Measurements from ENCODE around the gene NCAM2. TPM values are rescaled to one million over a fixed set of nuclear protein-coding genes. Genes with fewer than 3 reads are reported as not detected.
A peak's percentile ranks its signal among the peaks of the same experiment; 100 is the strongest.

Gene NCAM2
- total RNA-seq (ENCODE audit: low replicate concordance): 5.3 and 22.6 TPM in 2 replicates
- long read RNA-seq, partial matches to known transcripts: 1 of 1 reads
- long read RNA-seq, other reads (novel, unspliced or antisense): 0 of 1 reads

- Mint-ChIP-seq H3K36me3 (no peaks in the 10 kb centered on the region), H3K4me1 (ENCODE audit: unreplicated experiment) (peaks cover 4% of the 10 kb centered on the region), H3K27me3 (peaks cover 49% of the 10 kb centered on the region), H3K4me3 (peak within 1 kb of the TSS; percentile 90), H3K27ac (peak within 1 kb of the TSS; percentile 83), H3K9me3 (no peaks in the 10 kb centered on the region)
- peak; percentile 83 for DNase-seq (ENCODE audit: extremely low spot score, unreplicated experiment)
- peak; percentile 12 for TF ChIP-seq CTCF (conservative IDR thresholded peaks at IDR 0.05)
These were observed at the start of gene NCAM2 for GRCh38 chr21:20997636-20998455. TSS of gene NCAM2 (plus strand) at chr21:20998409.

- TF ChIP-seq CTCF (conservative IDR thresholded peaks at IDR 0.05): no peak
- Mint-ChIP-seq H3K27ac (no peak overlapping the region), H3K9me3 (no peaks in the 10 kb centered on the region), H3K27me3 (no peaks in the 10 kb centered on the region), H3K4me3 (no peak overlapping the region), H3K4me1 (ENCODE audit: unreplicated experiment) (peaks cover 12% of the 10 kb centered on the region), H3K36me3 (no peaks in the 10 kb centered on the region)
- no peak for DNase-seq (ENCODE audit: extremely low spot score, unreplicated experiment)
These were observed 48.3 kb upstream of the NCAM2 start for GRCh38 chr21:20949884-20950283.

GRCh38 chr21:20965816-20966215, 32.4 kb upstream of the NCAM2 start:
- no peak for TF ChIP-seq CTCF (conservative IDR thresholded peaks at IDR 0.05)
- no peak overlapping the region for H3K27ac Mint-ChIP-seq
- H3K4me1 Mint-ChIP-seq (ENCODE audit: unreplicated experiment): no peaks in the 10 kb centered on the region
- no peak overlapping the region for H3K4me3 Mint-ChIP-seq
- no peaks in the 10 kb centered on the region for H3K9me3 Mint-ChIP-seq
- no peak for DNase-seq (ENCODE audit: extremely low spot score, unreplicated experiment)
- no peaks in the 10 kb centered on the region for H3K36me3 Mint-ChIP-seq
- H3K27me3 Mint-ChIP-seq: no peaks in the 10 kb centered on the region

- Mint-ChIP-seq H3K4me3 (no peak overlapping the region), H3K27me3 (no peaks in the 10 kb centered on the region)
These were observed 29.8 kb upstream of the NCAM2 start for GRCh38 chr21:20968391-20968790.

GRCh38 chr21:20970691-20971090, 27.5 kb upstream of the NCAM2 start:
- no peak overlapping the region for H3K4me3 Mint-ChIP-seq
- no peaks in the 10 kb centered on the region for H3K27me3 Mint-ChIP-seq
- no peaks in the 10 kb centered on the region for H3K36me3 Mint-ChIP-seq
- peaks cover 4% of the 10 kb centered on the region for H3K4me1 Mint-ChIP-seq (ENCODE audit: unreplicated experiment)
- DNase-seq (ENCODE audit: extremely low spot score, unreplicated experiment): no peak
- TF ChIP-seq CTCF (conservative IDR thresholded peaks at IDR 0.05): no peak
- H3K27ac Mint-ChIP-seq: no peak overlapping the region
- no peaks in the 10 kb centered on the region for H3K9me3 Mint-ChIP-seq

More at GRCh38 chr21:20968391-20968790, 29.8 kb upstream of the NCAM2 start:
- H3K4me1 Mint-ChIP-seq (ENCODE audit: unreplicated experiment): peaks cover 4% of the 10 kb centered on the region
- H3K9me3 Mint-ChIP-seq: no peaks in the 10 kb centered on the region
- TF ChIP-seq CTCF (conservative IDR thresholded peaks at IDR 0.05): no peak
- H3K36me3 Mint-ChIP-seq: no peaks in the 10 kb centered on the region
- DNase-seq (ENCODE audit: extremely low spot score, unreplicated experiment): no peak
- H3K27ac Mint-ChIP-seq: no peak overlapping the region

Measured in type B pancreatic cell (in vitro differentiated cells).